GM08714 (cell line): ENCODE data around the gene POLR2A.
A peak's percentile ranks its signal among the peaks of the same experiment; 100 is the strongest.
"Not testable (repeated sequence)": the region's sequence is repeated elsewhere in the genome, so short reads cannot be mapped to it uniquely, and the experiment has no call there.

Experiments
- H3K4me3 ChIP-seq: fragments of 200-500 bp; sonication (Bioruptor generic); 2 replicates; pipeline ENCODE4 v1.5.1; 2014; ENCODE audit warnings: mild to moderate bottlenecking, low read length, inconsistent platforms
- ZNF274 ChIP-seq: IDR thresholded peaks from 2 replicates; pipeline ENCODE4 v1.6.1; 2012; ENCODE audit warnings: mild to moderate bottlenecking, low read depth, low read length

POLR2A gene

DNA sequence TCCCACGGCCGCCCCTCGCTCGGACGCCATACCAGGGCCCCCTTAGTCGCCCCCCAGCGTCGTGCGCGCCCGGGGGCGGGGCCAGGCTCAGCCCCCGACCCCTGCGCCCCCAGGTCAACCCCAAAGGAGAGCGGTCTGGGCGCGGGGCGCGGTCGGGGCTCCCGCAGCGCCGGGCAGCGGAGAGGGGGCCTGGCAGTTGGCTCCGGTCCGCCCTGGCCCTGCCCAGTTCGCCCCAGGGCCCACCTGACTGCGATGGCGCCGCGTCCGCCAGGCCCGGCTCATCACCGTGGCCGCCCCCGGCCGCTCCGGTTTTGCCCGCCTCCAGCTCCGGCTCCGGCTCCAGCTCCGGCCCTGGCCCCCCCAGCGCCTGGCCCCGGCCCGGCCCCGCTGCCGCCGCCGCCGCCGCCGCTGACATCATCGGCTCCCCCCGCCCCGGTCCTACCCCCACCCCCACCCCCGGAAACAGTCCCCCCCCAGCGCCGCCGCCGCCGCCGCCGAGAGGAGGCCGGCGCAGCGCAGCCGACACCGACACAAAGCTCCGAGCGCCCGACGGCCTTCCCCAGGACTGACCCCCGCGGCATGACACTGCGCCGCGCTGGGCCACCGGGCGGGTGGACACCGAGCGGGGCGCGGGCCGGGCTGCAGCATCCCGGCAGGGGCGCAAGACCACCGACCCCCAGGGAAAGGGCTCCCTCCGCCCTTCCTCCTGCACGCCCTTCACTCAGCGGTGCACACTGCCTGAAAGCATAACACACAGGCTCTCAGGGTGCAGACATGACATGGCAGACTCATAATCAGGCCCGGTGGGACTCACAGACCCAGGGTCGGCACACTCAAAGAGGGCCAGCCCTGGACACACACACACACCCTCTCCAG lies 4.7 kb upstream of the POLR2A start, which contains the start of gene ZBTB4:
Gene ZBTB4 (minus strand): TSS at position 419 of the 876 bp plus-strand sequence. CDS start 12,830 bp downstream, outside the sequence.
- TF ChIP-seq ZNF274, result no peak
- H3K4me3 ChIP-seq, result peak within 1 kb of the TSS; percentile 85

DNA sequence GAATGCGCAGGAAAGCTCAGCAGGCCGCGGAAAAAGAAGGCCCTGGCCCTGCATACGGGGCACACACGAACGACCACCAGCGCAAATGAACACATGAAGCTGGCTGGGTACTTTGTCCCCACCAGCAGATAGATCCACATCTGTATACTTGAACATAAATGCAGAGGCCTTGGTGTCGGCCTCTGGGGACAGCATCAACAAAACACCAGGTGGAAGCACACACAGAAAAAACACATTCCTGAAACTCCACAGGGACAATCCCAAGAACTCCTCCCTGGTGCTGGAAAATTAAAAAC lies 4.1 kb upstream of the POLR2A start:
- no peak for TF ChIP-seq ZNF274

DNA sequence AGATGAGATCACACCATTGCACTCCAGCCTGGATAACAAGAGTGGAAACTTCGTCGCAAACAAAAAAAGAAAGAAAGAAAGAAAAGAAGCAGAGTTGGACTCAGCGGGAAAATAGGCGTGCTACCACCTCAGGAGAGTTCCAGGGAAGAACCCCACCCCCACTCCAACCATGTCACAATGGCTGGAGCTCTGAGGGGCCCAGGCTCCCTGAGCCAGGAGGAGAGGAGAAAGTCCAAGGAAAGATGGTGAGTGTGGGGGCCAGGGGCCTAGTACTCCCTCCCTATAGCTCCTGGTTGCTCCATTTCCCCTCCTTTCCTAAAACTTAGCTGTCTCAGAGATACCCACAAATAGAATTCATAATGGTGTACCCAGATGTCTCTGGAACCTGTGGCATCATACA lies 2.9 kb upstream of the POLR2A start, which contains the start of gene SLC35G6:
Gene SLC35G6 (plus strand): TSS at position 172 of the 400 bp plus-strand sequence. CDS start 71 bp downstream, at position 243.
- H3K4me3 ChIP-seq, result peak within 1 kb of the TSS; percentile 71; the same call in 1 of the 2 replicates

More for the DNA sequence above, 4.1 kb upstream of the POLR2A start:
- peak overlapping the region; percentile 71 for H3K4me3 ChIP-seq

DNA sequence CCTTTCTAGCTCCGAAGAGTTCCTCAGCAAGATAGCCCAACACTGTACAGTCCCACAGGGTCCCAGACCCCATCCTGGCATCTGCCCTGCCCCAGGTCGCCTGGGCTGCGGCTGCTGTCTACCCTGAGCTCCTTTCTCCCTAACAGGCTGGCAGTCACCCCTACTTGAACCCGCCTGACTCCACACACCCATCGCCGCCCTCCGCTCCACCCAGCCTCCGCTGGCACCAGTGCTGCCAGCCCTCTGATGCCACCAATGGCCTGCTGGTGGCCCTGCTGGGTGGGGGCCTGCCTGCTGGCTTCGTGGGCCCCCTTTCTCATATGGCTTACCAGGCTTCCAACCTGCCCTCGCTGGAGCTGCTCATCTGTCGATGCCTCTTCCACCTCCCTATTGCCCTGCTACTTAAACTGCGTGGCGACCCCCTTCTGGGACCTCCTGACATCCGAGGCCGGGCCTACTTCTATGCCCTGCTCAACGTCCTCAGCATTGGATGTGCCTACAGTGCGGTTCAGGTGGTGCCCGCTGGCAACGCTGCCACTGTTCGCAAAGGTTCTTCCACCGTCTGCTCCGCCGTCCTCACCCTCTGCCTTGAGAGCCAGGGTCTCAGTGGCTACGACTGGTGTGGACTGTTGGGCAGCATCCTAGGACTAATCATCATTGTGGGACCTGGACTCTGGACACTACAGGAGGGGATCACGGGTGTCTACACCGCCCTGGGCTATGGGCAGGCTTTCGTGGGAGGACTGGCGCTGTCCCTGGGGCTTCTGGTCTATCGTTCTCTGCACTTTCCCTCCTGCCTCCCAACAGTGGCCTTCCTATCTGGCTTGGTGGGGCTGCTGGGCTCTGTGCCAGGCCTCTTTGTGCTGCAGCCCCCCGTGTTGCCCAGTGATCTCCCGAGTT lies 2.1 kb upstream of the POLR2A start:
- H3K4me3 ChIP-seq, result not testable (repeated sequence)

DNA sequence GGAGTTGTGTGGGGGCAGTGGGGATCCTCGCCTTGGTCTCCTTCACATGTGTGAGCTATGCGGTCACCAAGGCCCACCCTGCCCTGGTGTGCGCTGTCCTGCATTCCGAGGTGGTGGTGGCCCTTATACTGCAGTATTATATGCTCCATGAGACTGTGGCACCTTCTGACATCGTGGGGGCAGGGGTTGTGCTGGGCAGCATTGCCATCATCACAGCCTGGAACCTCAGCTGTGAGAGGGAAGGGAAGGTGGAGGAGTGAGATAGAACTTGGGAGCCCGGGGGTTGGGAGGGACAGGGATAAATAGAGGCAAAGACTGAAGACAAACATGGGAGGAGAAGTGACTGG lies 1.5 kb upstream of the POLR2A start:
- H3K4me3 ChIP-seq, result peak overlapping the region; percentile 86; the same call in 1 of the 2 replicates

DNA sequence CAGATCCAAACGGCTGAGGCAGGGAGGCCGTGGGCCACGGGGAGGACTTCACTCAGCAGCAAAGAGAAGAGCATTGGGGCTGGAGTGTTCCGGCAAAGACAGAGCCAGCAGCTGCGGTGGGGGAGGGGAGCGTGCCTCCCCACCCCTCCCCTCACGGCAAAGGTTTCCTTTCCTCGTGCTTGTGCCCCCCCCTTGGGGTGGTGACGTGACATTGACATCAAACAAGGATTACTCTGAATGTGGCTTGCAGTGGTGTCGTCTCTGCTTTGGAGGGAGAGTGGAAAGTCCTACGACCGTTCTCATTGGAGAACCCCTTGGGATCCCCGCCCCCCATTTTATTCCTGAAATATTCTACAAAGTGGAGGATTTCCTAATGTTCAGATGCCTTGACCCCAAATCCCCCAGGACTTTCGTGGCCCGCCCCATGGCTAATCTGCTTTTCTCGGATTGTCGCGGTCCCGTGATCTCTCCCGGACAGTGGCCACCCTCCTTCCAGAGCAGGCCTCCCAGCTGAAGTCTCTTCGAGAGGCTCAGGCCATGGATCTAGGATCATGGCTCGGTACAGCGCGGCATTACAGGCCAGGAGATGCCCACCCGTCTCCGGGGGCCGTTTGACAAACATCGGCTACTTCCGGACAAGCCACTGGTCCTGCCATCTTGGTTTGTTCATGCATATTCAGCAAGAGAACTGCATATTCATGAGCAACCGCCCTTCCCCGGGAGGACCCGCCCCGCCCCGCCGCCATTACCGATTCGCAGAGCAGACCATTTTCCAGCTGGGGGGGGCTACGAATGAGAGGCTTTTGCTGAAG lies 705 bp upstream of the POLR2A start:
- TF ChIP-seq ZNF274, result no peak
- peak overlapping the region; percentile 86 for H3K4me3 ChIP-seq

DNA sequence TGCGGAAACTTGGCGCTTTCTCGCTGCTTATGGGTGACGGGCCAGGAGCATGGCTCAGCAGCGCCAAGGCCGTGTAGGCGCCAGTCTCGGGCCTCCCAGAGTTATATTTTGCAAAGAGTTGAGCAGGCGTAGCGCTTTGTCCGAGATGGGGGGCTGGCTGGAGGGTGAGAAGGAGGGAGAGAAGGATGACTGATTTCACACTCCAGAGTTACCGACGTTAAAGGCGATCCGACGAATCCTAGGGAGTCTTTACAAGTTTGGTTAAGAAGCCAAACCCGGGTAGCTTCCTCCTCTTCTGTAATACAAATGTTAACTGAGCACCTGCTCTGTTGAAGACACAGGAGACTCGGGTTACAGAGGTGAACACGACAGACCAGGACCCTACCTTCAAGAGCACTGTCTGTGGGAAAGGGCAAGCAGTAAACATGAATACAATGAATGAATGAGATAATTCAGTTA lies 782 bp downstream of the POLR2A start:
- H3K4me3 ChIP-seq, result peak overlapping the region; percentile 69
- no peak for TF ChIP-seq ZNF274

DNA sequence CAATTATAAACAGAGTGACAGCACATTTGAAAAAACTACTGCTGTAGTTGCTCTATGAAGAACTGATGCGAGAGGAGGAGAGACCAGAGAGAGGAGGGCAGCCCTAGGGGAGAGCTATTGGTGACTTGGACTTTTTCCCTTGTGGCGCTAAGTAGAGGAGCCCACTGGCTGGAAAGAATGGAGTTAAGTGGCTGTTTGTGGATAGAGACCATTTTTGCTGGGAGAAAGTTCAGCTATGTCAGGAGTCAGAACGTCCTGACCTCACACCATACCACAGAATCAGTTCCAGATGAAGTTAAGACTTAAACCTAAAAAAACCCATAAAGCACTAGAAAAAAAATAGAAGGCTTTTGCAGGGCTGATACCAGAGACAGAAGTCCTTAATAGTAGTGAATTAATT lies 2.0 kb downstream of the POLR2A start:
- H3K4me3 ChIP-seq, result peak overlapping the region; percentile 69

DNA sequence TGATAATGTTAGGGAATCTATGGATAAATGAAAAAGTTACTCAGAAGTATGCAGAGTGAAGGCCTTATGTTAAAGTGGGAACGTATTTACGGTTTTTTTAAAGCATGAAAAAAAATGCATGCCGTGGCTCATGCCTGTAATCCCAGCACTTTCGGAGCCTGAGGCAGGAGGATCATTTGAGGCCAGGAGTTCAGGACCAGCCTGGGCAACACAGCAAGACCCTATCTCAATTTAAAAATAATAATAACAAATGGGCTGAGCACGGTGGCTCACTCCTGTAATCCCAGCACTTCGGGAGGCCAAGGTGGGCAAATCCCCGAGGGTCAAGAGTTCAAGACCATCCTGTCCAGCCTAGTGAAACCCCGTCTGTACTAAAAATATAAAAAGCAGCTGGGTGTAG lies 6.0 kb downstream of the POLR2A start:
- no peak for TF ChIP-seq ZNF274
- no peak overlapping the region for H3K4me3 ChIP-seq

More for the DNA sequence above, 2.0 kb downstream of the POLR2A start:
- no peak for TF ChIP-seq ZNF274

DNA sequence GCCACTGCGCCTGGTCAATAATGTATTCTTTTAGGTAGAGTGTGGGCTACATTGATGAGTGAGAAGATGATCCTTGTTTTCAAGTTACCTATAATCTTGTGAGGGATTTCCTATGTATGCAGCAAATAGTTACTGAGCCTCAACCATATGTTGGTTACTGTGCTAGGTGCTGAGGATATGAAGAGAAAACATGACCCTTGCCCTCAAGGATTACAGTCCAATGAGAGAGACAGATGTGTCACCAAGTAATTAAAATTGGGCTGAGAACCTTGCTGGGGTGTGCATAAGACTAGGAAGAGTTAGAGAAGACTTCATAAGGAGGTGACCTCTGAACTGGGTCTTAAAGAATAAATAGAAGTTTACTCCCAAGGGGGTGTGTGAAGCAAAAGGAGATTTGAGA lies 7.4 kb downstream of the POLR2A start:
- no peak overlapping the region for H3K4me3 ChIP-seq
- TF ChIP-seq ZNF274, result no peak

DNA sequence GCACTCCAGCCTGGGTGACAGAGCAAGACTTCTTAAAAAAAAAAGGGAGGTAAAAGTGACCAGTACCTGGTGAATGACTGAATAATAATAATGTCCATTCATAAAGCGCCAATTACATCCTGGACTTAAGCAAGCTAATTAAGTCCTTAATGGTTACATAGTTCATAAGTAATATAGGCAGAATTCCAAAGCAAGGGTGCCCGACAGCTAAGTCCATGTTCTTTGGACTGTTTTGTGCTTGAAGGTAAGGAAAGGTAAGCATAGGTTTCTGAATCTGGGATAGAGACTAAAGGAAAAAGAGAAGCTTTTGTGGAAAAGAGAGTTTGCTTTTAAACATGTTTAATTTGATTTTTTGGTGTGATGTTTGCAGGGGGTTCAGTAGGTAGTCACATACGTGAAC lies 9.8 kb downstream of the POLR2A start:
- H3K4me3 ChIP-seq, result no peak overlapping the region
- no peak for TF ChIP-seq ZNF274

DNA sequence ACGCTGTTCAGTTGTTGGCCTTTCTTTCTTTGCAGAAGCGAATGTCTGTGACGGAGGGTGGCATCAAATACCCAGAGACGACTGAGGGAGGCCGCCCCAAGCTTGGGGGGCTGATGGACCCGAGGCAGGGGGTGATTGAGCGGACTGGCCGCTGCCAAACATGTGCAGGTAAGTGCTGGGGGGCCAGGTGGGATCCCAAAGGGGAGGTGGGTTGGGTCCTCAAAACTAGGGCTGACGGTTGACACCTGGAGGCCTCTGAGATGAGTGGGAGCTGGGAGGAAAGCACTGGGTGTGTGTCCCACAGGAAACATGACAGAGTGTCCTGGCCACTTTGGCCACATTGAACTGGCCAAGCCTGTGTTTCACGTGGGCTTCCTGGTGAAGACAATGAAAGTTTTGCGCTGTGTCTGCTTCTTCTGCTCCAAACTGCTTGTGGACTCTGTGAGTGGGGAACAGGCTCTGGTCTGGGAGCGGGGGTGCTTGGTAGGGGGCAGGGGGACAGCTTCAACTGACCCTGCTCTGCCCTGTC lies 11.8 kb downstream of the POLR2A start:
- no peak overlapping the region for H3K4me3 ChIP-seq
- TF ChIP-seq ZNF274, result no peak

DNA sequence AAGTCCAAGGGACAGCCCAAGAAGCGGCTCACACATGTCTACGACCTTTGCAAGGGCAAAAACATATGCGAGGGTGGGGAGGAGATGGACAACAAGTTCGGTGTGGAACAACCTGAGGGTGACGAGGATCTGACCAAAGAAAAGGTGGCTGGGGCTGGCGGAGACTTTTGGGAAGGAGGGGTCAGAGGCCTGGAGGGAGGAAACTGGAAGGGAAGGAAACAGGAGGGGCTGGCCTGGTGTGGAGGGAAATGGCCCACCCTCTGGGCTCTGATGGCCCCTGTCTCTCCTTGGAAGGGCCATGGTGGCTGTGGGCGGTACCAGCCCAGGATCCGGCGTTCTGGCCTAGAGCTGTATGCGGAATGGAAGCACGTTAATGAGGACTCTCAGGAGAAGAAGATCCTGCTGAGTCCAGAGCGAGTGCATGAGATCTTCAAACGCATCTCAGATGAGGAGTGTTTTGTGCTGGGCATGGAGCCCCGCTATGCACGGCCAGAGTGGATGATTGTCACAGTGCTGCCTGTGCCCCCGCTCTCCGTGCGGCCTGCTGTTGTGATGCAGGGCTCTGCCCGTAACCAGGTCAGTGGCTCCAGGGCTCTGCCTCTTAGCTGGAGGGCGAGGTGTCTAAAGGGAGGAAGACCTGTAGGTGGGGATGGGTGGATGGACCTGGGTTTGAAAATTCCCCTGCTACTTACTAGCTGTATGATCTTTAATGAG lies 12.5 kb downstream of the POLR2A start:
- no peak for TF ChIP-seq ZNF274
- no peak overlapping the region for H3K4me3 ChIP-seq
